Suppressor macrophage treated with lipopolysaccharide for 1 hour (primary cell): Measurements from ENCODE around the gene FRRS1L.

Experiments
- DNase-seq, 3 donors: peaks; one replicate each; pipeline ENCODE4 v3.0.0-alpha.2; 2020 to 2022

The FRRS1L gene

DNA sequence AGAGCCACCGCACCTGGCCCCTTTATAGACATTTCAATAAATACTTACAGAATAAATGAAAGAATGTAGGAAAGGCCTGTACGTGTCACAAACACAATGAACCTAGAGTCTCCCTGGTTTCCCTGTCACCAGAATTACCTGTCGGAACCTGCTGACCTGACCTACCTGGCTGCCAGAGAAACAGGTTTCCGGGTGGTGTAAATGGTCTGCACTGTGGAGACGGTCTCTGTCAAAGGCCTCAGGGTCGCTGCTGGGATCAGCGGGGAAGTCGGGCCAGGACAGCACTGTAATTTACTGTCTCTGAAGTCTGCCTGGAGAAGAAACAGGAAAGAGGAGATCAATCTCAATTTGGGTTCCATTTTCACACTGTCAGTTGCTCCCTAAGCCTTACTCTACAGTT is 9.3 kb upstream of the FRRS1L start:
- DNase-seq, result no peak

GRCh38 chr9:109172935-109173334 is 5.9 kb upstream of the FRRS1L start:
- DNase-seq, result no peak

DNA sequence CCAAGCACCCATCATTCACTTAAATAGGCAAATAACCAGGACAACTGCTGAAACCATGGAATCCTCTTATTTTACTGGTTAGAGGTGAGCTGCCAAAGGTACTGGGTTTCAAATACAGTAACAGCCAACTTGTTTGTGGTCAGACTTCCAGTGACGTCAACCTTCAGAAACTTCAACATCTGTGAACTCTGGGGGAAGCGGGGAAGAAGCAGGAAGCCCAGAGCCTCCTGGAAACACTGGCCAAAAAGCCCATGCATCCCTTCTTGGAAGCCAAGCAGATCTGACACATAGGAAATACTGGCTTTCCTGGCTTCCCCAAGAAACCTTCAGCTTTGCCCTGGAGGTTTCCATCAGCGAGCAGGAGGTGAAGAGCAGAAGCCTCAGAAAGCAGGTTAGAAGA is 4.9 kb upstream of the FRRS1L start:
- no peak for DNase-seq

- DNase-seq, result peak in 1 of 3 donors; percentile 3
Measured at GRCh38 chr9:109168170-109168569, 1.1 kb upstream of the FRRS1L start.

DNA sequence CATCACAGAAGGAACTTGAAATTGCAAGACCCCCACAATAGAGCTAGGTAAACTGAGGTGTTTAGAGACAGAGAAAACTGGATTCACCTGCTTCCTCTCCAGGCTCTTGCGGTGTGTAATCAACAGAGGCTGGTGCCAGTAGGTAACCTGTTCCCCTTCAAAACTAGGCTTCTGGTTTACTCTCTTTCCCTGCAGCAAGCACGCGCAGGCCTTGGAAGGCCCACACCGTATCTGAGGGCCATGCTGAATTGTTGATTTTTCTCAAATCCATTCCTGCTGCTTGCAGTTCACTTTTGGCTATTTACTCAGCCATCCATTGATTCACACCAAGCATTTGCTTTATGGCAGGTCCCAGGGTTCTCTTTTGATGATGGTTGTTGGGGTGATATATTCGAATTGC is 667 bp upstream of the FRRS1L start:
- no peak for DNase-seq

DNA sequence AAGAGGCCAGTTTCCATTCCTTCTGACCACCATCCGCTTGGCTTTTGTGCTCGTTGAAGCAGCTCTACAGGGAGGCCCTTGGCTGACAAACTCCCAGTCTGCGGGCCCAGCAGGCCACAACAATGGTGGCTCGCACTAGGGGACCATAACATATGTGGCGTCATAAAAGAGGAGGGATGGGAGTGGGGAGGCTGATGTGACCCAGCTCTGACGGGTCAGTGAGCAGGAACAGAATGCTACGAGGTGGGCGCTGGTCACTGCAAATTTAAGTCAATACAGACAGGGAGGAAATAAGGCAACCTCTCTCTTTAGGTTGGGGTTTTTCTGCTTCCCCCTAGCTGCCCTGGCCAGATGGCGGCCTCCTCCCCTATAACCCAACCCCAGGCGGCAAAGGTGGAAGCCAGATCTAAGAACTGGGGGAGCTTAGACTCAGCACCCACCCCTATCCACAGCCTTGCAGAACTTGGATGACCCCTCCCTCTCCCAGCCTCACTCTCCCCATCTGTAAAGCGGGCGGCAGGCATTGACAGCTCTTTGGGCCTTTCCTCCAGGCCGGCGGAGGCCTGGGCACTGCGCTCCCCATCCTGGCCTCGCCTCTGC is 778 bp downstream of the FRRS1L start:
- DNase-seq, result no peak

- peak in 1 of 3 donors; percentile 2 for DNase-seq
Measured at GRCh38 chr9:109164042-109164441, 3.0 kb downstream of the FRRS1L start.

GRCh38 chr9:109163194-109163593 is 3.9 kb downstream of the FRRS1L start:
- no peak for DNase-seq

- DNase-seq, result no peak
Measured at GRCh38 chr9:109162677-109163076, 4.4 kb downstream of the FRRS1L start.

DNA sequence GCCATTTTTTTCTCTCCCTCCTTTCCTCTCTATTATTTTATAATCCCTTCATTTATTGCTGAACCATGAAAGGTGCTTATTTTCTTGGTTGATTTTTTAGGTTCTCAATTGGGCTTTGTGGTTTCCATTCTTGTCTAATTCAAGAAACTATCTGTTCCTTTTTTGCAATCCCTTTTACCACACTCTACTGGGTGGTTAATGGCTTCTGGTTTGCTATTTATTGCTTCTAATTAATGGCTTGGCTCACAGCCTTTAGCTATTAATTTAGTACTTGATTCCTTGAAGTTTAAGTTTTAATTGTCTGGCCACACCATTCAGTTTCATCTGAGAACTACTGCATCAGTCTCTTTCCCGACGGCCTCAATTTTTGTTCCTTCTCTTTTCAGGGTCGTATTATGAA is 5.6 kb downstream of the FRRS1L start:
- no peak for DNase-seq

- no peak for DNase-seq
Measured at GRCh38 chr9:109159583-109159982, 7.5 kb downstream of the FRRS1L start.

- no peak for DNase-seq
Measured at GRCh38 chr9:109158651-109159050, 8.4 kb downstream of the FRRS1L start.

- DNase-seq, result no peak
Measured at GRCh38 chr9:109156708-109157107, 10.3 kb downstream of the FRRS1L start.

DNA sequence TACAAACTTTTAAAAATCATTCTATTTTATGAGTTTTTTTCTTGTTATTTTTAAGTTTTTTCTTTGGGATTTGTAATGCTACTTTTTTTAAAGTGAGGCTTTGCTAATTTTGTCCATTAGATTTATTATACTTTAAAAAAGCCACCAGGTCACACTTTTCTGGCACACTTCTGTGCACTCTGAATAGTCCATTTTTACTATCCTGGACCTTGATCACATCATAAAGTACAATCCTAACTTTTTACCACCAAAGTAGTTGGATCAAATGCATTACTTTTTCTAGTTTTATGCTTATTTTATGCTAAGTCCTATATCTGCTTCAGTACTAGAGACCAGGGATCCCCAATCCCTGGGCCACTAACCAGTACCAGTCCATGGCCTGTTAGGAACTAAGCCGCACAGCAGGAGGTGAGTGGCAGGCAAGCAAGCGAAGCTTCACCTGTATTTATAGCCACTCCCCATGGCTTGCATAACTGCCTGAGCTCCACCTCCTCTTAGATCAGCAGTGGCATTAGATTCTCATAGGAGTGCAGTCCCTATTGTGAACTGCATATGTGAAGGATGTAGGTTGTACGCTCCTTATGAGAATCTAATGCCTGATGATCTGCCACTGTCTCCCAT is 16.0 kb downstream of the FRRS1L start:
- no peak for DNase-seq

DNA sequence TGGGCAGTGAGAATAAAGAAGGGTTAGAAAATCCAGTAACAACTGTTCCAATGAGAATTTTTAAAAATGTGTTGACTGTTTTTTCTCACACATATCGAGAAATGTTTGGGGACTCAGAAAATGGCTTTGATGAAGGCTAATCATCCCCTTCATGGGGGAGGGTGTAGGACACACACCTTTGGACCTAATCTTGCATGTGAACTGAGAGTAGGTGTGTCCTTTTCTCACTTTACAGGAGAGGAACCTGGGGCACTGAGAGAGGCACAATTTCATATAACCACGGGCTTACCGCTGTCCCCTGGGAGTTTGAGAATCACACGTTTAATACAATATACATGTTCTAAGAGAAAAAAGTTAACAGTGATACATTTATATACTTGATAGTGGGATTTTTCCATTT is 17.3 kb downstream of the FRRS1L start:
- no peak for DNase-seq

DNA sequence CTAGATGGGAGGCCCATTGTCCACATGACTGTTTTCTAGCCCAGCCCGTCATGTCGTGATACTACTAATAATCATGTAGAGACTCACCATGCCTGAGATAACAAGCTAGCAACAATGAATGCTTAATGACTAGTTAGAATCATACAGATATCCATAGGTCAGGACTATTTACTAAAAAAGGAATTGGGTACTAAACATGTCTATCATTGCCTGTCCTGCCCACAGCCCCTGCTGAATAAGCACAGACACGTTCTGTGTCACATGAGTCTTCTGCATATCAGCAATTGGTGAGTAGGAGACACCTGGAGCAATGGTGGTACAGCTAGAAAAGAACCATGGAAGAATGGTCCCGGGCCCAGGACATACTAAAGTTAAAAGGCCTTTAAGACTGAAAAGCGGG is 18.0 kb downstream of the FRRS1L start:
- no peak for DNase-seq

GRCh38 chr9:109145051-109145450 is 22.0 kb downstream of the FRRS1L start:
- no peak for DNase-seq

DNA sequence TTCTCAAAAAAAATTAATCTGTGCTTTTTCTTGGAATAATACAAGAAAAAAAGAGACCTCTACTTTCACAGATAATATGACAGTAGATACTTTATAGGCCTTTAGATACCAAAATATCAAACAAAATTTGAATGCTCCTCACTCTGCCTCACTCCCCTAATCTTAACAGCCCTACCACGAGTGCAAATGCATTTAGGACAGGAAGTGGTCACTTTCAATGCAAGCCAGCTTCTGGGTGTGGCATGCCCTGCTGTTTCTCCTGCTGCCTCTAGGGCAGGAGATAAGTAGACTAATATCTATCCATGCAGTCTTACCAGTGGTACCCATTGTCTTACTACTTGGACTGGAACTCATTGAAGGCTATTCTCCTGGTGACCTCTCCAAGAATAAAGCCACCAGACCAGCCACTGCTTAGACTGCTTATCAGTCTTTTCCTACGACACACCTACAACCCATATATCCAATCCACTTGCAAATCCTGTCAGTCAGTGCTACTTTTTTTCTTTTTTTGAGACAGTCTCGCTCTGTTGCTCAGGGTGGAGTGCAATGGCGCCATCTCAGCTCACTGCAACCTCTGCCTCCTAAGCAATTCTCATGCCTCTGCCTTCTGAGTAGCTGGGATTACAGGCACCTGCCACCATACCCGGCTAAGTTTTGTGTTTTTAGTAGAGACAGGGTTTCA is 23.0 kb downstream of the FRRS1L start:
- peak; percentile 35 to 48 (median 46) for DNase-seq

GRCh38 chr9:109141375-109141774 is 25.7 kb downstream of the FRRS1L start:
- no peak for DNase-seq

- DNase-seq, result no peak
Measured at GRCh38 chr9:109139851-109140250, 27.2 kb downstream of the FRRS1L start.

- DNase-seq, result no peak
Measured at GRCh38 chr9:109138421-109138820, 28.6 kb downstream of the FRRS1L start.

GRCh38 chr9:109134167-109134578 is 32.9 kb downstream of the FRRS1L start:
- no peak for DNase-seq

- no peak for DNase-seq
Measured at GRCh38 chr9:109133533-109133932, 33.5 kb downstream of the FRRS1L start.

DNA sequence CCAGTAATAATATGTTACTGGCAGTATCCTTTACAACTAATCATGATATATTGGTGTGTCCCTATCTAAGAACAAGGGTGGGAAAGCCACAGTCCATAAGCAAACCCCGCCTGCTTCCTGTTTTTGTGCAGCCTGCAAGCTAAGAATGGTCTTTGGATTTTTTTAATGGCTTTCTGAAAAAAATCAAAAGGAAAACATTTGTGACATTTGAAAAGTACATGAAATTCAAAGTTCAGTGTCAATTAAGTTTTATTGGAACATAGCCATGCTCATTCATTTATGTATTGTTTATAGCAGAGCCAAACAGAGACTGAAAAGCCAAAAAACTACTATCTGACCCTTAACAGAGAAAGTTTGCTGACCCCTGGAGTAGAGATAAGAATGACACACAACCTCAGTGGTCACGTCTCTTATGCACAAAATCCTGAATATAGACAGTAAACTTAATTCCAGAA is 34.5 kb downstream of the FRRS1L start:
- no peak for DNase-seq
